DMS53 treated with DMSO at 0.1 percent for 48 hours (cell line): Measurements from ENCODE around the gene PRR18.

Experiments
- DNase-seq: peaks from one replicate; lab custom pipeline; 2025; ENCODE audit not compliant: unreplicated experiment; lab: John Stamatoyannopoulos, UW

PRR18 gene

DNA sequence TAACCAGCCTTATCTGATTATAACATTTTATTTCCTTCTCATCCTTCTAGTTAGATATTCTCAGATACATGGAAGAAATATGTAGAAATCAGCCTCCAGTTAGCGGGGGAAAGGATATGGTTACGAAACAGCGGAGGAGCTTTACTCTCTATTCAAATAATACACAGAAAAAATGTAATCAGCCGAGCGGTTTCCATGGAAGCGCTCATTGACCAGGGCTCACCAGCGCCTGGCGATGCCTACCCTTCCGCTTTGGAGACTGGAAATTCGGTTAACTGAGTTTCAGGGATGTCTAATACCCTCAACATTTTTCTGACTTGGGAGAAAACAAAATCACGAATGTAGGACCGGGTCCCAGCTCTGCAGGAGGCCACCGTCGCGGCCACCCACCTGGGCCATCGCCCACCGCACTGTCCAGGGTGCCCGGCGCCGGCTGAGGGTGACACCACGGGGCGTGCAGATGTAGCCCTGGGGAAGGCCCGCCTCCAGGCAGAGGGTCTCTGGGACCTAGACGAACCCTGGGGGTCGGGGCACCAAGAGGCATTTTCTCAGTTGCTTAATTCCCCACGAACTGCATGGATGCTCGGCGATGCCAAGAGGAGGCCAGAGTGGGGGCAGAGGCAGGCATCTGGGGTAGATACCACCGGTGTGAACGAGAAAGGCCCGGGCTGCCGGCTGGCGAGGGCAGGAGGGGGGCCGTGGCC lies 1.7 kb downstream of the PRR18 start:
- peak; percentile 34 for DNase-seq

DNA sequence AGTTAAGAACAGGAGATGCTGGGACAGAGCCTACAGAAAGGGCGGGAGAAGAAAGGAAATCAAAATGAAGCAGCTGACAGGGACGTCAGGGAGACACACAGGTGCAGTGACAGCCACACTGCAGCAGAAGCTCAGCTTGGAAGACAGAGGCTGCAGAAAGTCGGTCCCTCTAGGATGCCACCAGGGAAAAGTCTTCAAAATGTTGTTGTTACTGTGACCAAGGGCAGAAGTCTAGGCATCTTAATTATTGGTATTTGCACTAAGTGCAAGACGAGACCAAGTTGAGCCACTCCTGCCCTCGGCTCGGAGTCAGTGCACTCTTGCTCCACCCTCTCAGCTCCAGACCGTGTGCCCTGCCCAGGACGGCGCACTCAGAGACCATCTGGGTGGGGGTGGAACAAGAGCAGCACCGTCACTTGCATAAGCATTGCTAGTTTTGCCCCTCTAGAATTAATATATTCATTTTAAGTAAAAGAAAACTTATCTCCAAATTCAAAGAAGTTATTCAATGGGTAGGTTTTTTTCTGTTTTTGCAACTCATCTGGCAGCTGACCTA lies 2.6 kb downstream of the PRR18 start:
- DNase-seq: no peak

DNA sequence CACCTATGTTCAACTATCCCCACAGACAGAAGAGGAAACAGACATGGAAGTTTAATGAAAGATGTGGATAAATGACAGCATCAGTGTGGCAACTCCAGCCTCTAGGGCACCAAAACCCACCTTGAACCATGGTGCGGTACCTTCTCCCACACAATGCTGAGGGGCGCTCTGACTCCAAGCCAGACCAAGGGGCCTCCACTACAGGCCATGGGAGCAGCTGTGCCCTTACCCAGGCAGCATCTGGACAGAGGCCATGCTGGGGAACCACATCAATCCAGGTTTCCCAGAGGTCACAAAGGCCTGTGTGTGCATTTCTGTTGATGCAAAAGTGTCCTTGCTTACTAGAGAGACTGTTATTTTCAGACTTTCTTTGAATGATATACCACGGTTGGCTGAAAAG lies 4.1 kb downstream of the PRR18 start:
- DNase-seq: no peak

DNA sequence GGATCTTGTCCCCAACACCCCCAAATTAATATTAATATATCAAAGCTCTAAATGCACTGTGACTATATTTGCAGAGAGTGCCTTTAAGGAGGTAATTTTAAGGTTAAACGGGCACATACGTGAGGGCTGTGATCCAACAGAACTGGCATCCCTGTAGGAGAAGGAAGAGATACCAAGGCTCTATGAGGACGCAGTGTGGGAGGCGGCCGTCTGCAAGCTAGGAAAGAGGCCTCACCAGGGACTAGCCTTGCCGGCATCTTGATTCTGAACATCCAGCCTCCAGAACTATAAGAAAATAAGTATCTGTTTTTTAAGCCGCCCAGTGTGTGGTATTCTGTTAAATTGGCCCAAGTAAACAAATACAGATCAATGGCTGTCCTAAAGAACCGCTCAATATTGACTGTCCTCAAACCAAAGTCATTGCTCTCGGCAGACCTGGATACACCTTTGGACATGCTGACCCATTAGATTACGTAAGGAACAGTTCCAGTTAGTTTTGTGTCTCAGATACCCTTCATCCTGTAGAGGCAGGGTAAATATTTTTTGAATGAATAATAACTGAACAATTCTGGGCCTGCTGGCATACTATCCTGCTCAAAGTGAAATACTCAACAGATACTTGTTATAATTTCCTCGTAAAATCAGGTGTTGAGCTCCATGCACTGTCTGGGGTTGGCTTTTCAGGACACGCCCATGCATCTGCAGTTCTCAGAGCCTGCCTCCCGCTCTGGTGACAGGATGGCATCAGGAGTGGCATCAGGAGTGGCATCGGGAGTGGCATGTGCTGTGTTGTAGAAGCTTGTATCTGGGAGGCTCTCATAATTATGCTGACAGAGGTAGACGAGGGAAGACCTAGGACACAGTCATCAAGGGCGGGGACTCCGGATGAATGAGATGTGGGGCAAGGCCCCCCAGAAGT lies 6.3 kb downstream of the PRR18 start:
- no peak for DNase-seq

DNA sequence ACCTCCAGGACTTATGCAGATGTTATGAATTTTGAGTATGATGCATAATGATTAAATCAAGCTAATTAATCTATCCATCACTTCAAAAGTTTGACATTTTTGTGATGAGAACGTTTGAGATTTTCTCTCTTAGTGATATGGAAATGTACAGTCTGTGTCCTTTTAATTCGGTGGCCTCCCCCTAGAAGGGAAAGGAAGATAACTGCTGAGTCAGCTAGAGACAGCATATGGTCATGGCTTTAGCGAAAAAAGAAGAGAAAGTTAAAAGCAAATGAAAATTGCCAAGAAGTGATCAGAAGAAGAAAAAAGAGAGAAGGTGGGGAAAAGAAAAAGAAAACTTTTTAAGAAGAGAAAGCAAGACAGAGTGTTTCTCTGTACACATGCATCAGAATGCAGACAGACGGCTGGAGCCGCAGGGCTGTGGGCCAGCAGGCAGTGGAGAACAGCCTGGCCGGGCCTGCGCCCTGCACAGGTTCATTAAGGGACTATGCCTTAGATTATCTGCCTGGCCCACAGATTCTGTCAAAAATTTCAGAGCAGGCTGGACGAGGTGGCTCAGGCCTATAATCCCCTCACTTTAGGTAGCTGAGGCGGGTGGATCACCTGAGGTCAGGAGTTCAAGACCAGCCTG lies 7.7 kb downstream of the PRR18 start:
- no peak for DNase-seq

DNA sequence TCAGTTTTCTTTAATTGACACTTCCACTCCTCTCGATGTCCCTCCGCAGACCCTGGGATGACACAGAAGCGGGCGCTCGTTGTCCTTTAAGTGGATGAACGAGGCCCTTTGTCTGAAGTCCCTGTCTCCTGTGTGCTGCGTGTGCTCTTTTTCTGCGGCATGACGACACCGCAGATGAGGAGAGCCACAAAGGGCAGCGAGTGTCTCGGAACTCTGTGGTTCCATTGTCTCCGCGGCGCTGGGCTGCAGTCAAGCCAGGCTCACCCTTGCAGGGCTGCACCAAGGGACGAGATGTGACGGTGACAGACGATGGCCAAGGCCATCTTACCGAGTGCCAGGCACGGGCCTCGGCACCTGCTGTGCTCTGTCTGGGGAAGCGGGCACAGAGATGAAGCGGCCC lies 10.6 kb downstream of the PRR18 start:
- no peak for DNase-seq

DNA sequence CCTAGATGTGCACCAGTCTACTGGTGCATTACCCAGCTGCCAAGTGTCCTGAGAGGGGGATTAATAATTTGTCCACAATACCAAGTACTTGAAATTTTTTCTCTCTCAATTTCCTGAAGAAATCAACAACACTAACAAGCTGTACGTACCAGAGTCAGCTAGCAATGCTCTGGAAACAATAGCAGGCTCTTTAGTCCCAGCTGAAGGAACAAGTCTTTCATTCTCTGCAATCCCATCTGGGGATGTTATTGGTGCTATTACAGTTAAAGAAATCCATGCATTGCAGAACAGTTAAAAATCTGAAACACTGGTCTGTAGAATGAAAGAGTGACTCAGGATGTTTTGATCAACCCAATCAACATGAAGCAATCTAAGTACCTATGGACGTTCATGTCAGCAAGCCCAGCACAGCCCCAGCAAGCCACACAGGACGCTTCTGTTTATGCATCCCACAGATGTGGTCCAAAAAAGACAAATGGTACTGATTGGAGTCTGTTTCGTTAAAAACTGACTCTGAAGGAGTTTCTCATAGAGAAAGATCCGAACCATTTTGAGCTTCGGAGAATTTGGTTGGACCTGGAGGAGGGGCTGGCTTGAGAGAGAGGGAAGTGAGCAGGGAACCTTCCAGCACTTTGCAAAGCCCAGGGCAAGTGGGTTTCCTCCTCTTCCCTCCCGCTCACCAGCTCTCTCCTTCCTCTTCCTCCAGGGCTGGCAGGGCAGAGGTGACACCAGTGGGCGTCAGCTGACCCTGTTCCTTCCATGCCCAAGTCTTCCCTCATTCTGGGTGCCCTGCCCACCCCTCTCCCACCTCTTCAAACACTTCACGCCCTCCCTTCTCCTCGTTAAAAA lies 11.9 kb downstream of the PRR18 start:
- no peak for DNase-seq

DNA sequence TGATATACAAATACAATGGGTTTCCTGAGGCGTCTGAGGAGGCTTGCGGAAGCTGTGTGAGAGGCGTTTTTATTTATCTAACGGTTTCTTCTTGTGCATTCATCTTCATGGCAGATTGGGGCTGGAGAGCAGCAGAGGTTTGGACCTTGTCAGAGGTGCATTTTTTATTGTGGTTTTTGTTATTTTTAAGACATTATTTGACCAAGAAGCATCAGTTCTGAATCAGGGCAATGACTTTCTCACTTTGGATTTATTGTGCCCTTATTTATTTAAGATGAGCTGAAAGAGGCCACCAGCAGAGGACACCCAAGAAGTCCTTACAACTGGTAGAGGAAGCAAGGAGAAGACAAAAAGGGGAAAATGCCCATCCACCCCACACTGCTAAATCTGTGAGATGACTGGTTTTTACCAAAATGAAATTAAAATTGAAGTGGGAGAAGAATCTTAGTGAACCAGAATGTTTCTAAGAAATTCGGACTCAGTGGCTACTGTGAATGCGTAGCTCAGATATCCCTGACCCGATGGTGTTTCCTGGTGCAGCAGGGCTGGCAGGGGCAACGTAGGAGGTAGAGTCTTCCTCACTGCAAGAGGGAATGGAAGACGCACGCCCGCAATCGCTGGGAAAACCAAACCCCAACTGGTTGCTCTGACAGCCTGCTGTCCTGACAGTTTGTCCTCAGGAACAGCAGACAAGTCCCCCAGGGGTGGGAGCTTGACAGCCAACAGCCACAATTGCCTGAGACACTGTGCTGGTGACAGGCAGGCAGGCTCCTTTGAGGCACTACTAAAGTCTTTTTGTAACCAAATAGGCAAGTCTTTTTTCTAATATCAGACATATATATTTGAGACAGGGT lies 14.2 kb downstream of the PRR18 start:
- DNase-seq: no peak

DNA sequence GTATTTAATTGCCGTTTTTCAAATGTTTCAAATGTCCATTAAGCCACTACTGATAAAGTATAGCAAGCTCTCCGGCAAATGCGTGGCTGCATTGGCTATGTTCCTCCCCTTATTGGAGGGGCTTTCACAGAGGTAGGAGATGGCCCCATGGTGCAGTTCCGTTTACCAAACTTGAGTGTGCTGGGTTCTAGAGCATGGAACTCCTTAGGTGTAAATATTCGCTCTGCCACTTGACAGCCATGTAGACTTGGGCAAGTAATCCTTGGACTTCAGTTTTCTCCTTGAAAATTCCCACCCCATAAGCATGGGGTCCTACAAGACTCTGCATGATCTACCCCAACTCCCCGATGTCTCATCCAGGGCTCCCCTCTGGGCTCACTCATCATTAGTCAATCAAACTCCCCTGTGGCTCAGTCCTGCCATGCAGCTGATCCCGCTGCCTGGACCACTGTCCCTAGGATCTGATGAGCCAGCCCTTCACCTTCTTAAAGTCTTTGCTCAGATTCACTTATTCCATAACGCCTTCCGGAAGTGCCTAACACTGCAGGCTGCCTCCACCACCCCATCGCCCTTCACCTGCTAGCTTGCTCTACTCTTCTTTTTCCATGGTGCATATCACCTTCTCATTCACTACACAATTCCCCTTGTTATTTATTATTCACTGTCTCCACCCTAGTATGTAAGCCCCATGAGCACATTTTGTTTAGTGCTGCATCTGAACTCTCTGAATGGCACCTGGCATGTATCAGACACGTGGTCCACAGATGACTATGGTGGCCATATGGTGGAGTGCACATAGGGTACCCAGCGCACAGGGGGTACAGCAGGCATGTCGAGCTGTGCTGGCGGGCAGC lies 18.8 kb downstream of the PRR18 start:
- no peak for DNase-seq

DNA sequence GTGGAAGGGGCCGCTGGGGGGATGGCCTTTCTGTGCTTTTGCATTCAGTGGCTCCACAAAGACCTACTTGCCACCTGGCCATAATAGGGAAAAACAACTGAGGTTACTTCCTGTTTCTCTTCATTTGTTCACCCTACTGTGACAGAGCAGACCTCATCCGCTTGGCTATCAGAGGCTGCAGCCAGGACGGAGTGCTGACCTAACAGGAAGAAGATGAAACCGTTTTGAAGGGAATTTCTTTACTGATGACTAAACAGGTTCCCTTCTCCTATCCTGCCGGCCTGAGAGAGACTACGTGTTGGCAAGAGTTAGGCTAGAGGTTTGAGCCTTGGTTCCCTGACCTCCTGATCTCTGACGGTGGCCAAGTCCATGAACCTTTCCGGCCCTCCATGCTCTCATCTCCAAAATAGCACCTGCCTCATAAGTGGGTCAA lies 21.3 kb downstream of the PRR18 start:
- peak; percentile 53 for DNase-seq

DNA sequence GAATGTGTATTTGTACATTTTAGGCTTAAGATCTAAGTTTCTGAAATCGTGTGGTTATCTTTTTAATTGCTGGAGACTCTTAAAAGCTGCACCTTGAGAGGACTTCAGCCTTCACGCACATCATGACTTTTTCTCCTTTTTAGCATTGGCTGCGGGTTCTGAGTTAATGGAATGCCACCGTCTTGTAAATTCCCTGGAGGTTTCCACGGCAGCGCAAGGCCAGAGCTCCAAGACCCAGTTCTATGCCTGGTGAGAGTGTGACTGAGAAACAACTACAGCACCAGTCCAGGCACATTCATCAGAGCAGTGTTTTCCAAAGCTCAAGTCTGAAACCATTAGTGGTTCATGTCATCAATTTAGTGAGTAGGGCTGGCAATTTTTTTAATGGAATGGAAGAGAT lies 23.0 kb downstream of the PRR18 start:
- DNase-seq: no peak

DNA sequence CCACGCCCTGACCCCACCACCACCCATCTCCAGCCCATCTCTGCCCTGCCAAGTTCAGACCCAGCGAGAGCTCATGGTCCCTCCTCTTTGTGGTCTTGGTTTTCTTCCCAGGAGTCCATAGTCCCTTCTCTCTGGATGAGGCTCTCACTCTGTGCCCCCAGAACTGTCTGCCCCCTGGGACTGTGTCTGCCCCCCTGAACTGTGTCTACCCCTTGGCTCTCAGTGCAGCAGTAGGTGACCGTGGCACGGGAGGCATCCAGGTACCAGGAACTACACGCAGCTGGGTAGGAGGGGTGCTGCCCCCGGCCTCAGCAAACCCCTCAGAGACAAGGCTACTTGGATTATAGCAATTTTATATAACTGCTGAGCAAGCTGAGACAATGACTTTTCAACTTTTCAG lies 23.6 kb downstream of the PRR18 start:
- DNase-seq: no peak

DNA sequence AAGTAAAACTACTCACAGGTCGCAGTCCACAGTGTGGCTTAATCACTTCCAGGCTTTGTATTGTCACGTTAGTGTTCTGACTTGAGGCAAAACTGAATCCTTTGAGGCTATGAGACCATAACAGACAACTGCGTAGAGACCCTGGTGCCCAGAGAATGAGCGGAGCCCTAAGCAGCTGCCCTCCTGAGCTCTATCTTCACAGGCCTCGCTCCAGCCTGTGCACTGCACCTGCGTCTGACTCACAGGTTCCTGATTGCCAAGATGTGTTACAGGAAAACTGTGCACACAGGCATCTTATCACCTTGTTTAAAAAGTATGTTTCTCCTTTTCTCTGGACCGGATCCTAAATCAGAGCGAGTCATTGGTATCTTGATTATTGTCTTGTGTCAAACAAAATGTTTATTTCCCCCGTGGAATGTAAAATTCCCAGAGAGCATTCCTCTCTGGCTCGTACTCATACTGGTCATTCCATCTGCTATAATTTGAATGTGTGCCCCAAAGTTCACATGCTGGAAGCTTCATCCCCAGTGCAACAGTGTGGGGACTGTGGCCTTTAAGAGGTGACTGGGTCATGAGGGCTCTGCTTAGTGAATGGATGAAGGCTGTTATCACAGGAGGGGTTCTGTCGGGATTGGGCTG lies 25.7 kb downstream of the PRR18 start:
- DNase-seq: no peak

DNA sequence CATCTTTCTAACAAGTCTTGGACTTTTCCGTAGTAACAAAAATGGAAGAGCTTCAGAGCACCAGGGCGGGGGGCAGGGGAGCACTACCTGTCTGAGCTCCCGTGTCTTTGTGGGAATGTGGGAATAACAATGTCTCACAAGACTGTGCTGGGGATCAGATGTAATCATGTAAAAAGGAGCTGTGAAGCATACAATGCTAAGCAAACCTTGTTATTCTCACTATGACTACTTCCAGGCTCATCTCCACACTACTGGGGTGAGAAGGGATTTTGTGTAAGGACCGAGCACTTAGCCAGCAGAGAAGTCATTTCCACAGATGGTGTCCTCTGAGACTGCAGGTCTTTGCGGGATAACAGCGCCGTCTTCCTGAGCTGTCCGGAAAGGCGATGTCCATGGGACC lies 27.1 kb downstream of the PRR18 start:
- no peak for DNase-seq

DNA sequence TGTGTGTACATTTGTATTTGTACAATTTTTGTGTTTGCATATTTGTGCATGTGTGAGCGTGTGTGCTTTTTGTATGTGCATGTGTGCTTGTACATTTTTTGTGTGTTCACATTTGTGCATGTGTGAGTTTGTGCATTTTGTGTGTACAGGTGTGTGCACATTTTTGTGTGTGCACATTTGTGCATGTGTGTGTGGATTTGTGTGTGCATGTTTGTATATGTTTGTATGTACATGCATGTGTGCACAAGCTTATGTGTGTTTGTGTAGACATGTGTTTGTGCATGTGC lies 28.9 kb downstream of the PRR18 start:
- DNase-seq: no peak

DNA sequence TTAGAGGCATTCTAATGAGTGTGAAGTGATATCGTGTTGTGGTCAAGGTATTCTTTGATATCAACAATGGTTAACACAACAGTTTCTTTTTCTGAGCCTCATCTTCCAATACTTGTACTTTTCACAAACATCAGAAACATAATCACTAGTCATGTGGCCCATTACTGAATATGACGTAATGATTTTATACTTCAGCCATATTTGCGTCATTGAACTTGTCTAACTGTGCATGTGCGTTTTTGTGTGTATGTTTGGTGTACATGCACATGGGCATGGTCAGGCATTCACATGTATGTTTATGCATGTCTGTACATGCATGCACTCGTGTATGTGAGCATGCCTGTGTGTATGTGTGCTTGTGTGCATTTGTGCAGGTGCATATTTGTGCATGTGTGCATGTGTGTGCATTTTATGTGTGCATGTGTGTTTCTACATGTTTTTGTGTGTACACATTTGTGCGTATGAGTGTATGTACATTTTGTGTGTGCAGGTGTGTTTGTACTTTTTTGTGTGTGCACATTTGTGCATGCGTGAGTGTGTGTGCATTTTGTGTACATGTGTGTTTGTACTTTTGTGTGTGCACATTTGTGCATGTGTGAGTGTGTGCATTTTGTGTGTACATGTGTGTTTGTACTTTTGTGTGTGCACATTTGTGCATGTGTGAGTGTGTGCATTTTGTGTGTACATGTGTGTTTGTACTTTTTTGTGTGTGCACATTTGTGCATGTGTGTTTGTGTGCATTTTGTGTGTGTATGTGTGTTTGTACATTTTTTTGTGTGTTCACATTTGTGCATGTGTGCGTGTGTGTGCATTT lies 29.4 kb downstream of the PRR18 start:
- DNase-seq: no peak

DNA sequence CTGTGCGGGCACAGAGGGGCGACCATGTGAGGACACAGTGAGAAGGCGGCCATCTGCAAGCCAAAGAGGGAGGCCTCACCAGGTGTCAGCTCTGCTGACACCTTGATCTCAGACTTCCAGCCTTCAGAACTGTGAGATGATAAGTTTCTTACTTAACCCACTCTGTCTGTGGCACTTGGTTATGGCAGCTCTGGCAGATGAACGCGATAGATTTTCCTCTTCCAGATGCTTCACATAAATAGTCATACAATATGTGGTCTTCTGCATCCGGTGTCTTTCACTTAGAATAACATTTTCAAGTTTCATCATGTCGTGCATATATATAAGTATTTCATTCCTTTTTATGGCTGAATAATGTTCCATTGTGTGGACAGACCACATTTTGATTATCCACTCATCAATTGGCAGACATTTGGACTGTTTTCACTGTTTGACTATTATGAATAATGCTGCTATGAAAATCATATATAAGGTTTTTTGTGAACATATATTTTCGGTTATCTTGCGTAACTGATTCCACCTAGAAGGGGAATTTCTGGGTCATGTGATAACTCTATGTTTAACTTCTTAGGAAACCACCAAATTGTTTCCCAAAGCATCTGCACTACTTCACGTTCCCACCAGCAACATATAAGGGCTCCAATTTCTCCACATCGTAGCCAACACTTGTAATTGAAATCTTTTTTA lies 30.2 kb downstream of the PRR18 start:
- DNase-seq: no peak
